GM20000 (cell line): ENCODE measurements around the gene KRT2.

Experiments used
- DNase-seq: peaks from one replicate; pipeline ENCODE4 v3.0.0; 2012; ENCODE audit warnings: low spot score
- CTCF ChIP-seq: IDR thresholded peaks from 2 replicates; pipeline ENCODE4 v1.5.1; 2012; ENCODE audit warnings: mild to moderate bottlenecking, control low read depth; ENCODE audit errors: extremely low read depth, missing control alignments

The KRT2 gene

GRCh38 chr12:52689936-52690335, 37.9 kb upstream of the KRT2 start:
- no peak for DNase-seq
- no peak for TF ChIP-seq CTCF

- no peak for DNase-seq
- TF ChIP-seq CTCF, result no peak
Measured at GRCh38 chr12:52689239-52689638, 37.2 kb upstream of the KRT2 start.

GRCh38 chr12:52688481-52688880, 36.5 kb upstream of the KRT2 start:
- no peak for DNase-seq
- no peak for TF ChIP-seq CTCF

GRCh38 chr12:52687497-52688385, 35.7 kb upstream of the KRT2 start:
- no peak for DNase-seq
- TF ChIP-seq CTCF, result no peak

- TF ChIP-seq CTCF, result no peak
Measured at GRCh38 chr12:52686756-52687487, 34.9 kb upstream of the KRT2 start.

GRCh38 chr12:52686063-52686462, 34.1 kb upstream of the KRT2 start:
- no peak for DNase-seq
- no peak for TF ChIP-seq CTCF

More at GRCh38 chr12:52686756-52687487, 34.9 kb upstream of the KRT2 start:
- DNase-seq, result no peak

- no peak for TF ChIP-seq CTCF
- no peak for DNase-seq
Measured at GRCh38 chr12:52685406-52685890, 33.4 kb upstream of the KRT2 start.
